ENCODE measurements around the gene CCND2. TPM values are rescaled to one million over a fixed set of nuclear protein-coding genes. Genes with fewer than 3 reads are reported as not detected.

Gene CCND2
- total and polyA plus RNA-seq, 9 of the 15 experiments (the other 6 are each of a cell fraction or from before 2014, with no cell fraction given) = 13.6 to 99.3 (median 39.6) TPM

- Histone ChIP-seq H3K27ac (ENCODE audit: extremely low read depth, low read depth, low read length) (no peak overlapping the region), H3K4me2 (ENCODE audit: insufficient read depth, low read length) (no peak overlapping the region), H3K79me2 (ENCODE audit: control insufficient read depth, insufficient read depth, low read length) (no peaks in the 10 kb centered on the region), H2AFZ (ENCODE audit: low read depth, low read length) (no peak overlapping the region), H4K20me1 (replicated peaks; ENCODE audit: control insufficient read depth, insufficient read depth, low read length) (no peaks in the 10 kb centered on the region), H3K4me3 (no peak overlapping the region), H3K9me1 (ENCODE audit: control insufficient read depth, insufficient read depth, low read length) (no peaks in the 10 kb centered on the region), H3K27me3 (ENCODE audit: control insufficient read depth in 2 of 2, insufficient read depth in 2 of 2, low read length in 2 of 2) (peaks cover 5 to 37% of the 10 kb centered on the region in 2 experiments; a peak in 4 of 5 replicates), H3K9me3 (replicated peaks; ENCODE audit: control insufficient read depth, insufficient read depth, low read depth, low read length) (no peaks in the 10 kb centered on the region), H3K36me3 (ENCODE audit: control insufficient read depth, insufficient read depth, low read length) (no peaks in the 10 kb centered on the region), H3K4me1 (replicated peaks in 1 of 2; ENCODE audit: control insufficient read depth in 2 of 2, insufficient read depth in 2 of 2, low read length in 2 of 2) (peaks cover 0 to 4% of the 10 kb centered on the region in 2 experiments; a peak in 1 of 5 replicates), H3K9ac (ENCODE audit: insufficient read depth in 1 of 2, low read depth in 2 of 2, low read length in 2 of 2) (no peak overlapping the region)
- WGBS (ENCODE audit: insufficient coverage, low coverage, missing lambda C conversion rate) = 0% methylated on average over 4 of the region's 4 CpGs
- POLR2A ChIA-PET = no interaction called here
- BruUV-seq (replicated peaks) = no TSS peak
- FAIRE-seq (no peak), ATAC-seq (no peak), DNase-seq (ENCODE audit: extremely low read depth in 1 of 4, low spot score in 3 of 4) (no peak)
- in situ Hi-C loops (cut with MboI) (no loop called here), intact Hi-C loops (cut with micrococcal nuclease) (no loop called here)
- TF ChIP-seq RAD51 (IDR thresholded peaks at IDR 0.05; ENCODE audit: borderline replicate concordance, low read depth) (no peak), SNIP1 (IDR thresholded peaks at IDR 0.05; ENCODE audit: low read depth) (no peak), NONO (IDR thresholded peaks at IDR 0.05; ENCODE audit: low read depth in 2 of 2, low read length in 1 of 2) (no peak), NUFIP1 (IDR thresholded peaks at IDR 0.05; ENCODE audit: partially characterized antibody) (no peak)
- CTCF ChIA-PET (ENCODE audit: low intra/inter-chr PET ratio) = no interaction called here
These were observed 33.8 kb upstream of the CCND2 start for GRCh38 chr12:4239746-4240145.

- no TSS peak for BruUV-seq (replicated peaks)
- no peak overlapping the region for H2AFZ ChIP-seq (ENCODE audit: low read depth, low read length)
- H3K4me3 ChIP-seq = no peak overlapping the region
- in situ Hi-C loops (cut with MboI) = no loop called here
- no peak for DNase-seq (ENCODE audit: extremely low read depth in 1 of 4, low spot score in 3 of 4)
- H3K79me2 ChIP-seq (ENCODE audit: control insufficient read depth, insufficient read depth, low read length) = no peaks in the 10 kb centered on the region
- peaks cover 0 to 4% of the 10 kb centered on the region in 2 experiments; a peak in 1 of 5 replicates for H3K4me1 ChIP-seq (replicated peaks in 1 of 2; ENCODE audit: control insufficient read depth in 2 of 2, insufficient read depth in 2 of 2, low read length in 2 of 2)
- no peak overlapping the region for H3K27ac ChIP-seq (ENCODE audit: extremely low read depth, low read depth, low read length)
- H3K9ac ChIP-seq (ENCODE audit: insufficient read depth in 1 of 2, low read depth in 2 of 2, low read length in 2 of 2) = no peak overlapping the region
- H3K27me3 ChIP-seq (ENCODE audit: control insufficient read depth in 2 of 2, insufficient read depth in 2 of 2, low read length in 2 of 2) = peaks cover 9 to 40% of the 10 kb centered on the region in 2 experiments; a peak in 4 of 5 replicates
- ChIA-PET POLR2A (no interaction called here), CTCF (ENCODE audit: low intra/inter-chr PET ratio) (no interaction called here)
- H3K4me2 ChIP-seq (ENCODE audit: insufficient read depth, low read length) = no peak overlapping the region
- H3K36me3 ChIP-seq (ENCODE audit: control insufficient read depth, insufficient read depth, low read length) = no peaks in the 10 kb centered on the region
- no peaks in the 10 kb centered on the region for H3K9me1 ChIP-seq (ENCODE audit: control insufficient read depth, insufficient read depth, low read length)
- no peaks in the 10 kb centered on the region for H3K9me3 ChIP-seq (replicated peaks; ENCODE audit: control insufficient read depth, insufficient read depth, low read depth, low read length)
- intact Hi-C loops (cut with micrococcal nuclease) = no loop called here
- no peak for ATAC-seq
- 0% methylated on average over 5 of the region's 5 CpGs for WGBS (ENCODE audit: insufficient coverage, low coverage, missing lambda C conversion rate)
- no peaks in the 10 kb centered on the region for H4K20me1 ChIP-seq (replicated peaks; ENCODE audit: control insufficient read depth, insufficient read depth, low read length)
- no peak for FAIRE-seq
- TF ChIP-seq ZKSCAN1 (IDR thresholded peaks at IDR 0.05; ENCODE audit: low read depth, low read length) (no peak), FOXK2 (conservative IDR thresholded peaks at IDR 0.05 in 1 of 2, IDR thresholded peaks at IDR 0.05 in 1 of 2; ENCODE audit: low read depth in 2 of 2) (no peak), ZNF140 (CRISPR knock-in tag; IDR thresholded peaks at IDR 0.05) (no peak), TAF15 (IDR thresholded peaks at IDR 0.05; ENCODE audit: low read depth, low read length) (no peak), PATZ1 (CRISPR knock-in tag; IDR thresholded peaks at IDR 0.05; ENCODE audit: borderline replicate concordance) (no peak), ILK (tag; IDR thresholded peaks at IDR 0.05; ENCODE audit: borderline replicate concordance, low read depth) (no peak), ZNF347 (CRISPR knock-in tag; IDR thresholded peaks at IDR 0.05; ENCODE audit: low read depth) (no peak)
- TF ChIP-seq, protein P1, sequence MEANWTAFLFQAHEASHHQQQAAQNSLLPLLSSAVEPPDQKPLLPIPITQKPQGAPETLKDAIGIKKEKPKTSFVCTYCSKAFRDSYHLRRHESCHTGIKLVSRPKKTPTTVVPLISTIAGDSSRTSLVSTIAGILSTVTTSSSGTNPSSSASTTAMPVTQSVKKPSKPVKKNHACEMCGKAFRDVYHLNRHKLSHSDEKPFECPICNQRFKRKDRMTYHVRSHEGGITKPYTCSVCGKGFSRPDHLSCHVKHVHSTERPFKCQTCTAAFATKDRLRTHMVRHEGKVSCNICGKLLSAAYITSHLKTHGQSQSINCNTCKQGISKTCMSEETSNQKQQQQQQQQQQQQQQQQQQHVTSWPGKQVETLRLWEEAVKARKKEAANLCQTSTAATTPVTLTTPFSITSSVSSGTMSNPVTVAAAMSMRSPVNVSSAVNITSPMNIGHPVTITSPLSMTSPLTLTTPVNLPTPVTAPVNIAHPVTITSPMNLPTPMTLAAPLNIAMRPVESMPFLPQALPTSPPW (CRISPR knock-in tag; IDR thresholded peaks at IDR 0.05) = no peak
These were observed 33.3 kb upstream of the CCND2 start for GRCh38 chr12:4240161-4240783.

Measured in K562 (cell line).